HG03280 (cell line): ENCODE measurements around the gene DCAF10.
"Not testable (repeated sequence)": the region's sequence is repeated elsewhere in the genome, so short reads cannot be mapped to it uniquely, and the experiment has no call there.

Source experiments
- ATAC-seq: cut with Tn5 transposase; IDR thresholded peaks from one replicate; pipeline ENCODE4 v1.9.1; 2021; ENCODE audit warnings: mild to moderate bottlenecking, moderate library complexity; ENCODE audit not compliant: unreplicated experiment

The DCAF10 gene

GRCh38 chr9:37906312-37907239 is 106.0 kb downstream of the DCAF10 start:
- no peak for ATAC-seq

DNA sequence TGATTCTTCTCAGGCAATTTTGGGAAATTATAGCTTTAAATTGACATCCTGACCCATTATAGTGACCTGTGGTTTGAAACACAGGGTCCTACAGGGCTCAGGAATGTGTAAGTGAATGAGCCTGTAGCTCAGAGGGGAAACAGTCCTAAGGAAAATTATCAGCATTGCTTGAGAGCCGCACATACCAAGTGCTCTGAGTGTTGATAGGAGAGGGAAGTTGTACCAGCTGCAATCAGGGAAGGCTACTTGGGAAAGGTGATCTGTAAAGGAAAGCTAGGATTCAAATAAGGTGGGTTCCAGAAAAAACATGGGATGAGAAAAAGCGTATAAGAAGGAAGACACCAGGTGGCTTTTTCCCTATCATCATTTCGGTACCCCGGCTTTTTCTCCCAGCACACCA is 107.7 kb downstream of the DCAF10 start:
- ATAC-seq: no peak

DNA sequence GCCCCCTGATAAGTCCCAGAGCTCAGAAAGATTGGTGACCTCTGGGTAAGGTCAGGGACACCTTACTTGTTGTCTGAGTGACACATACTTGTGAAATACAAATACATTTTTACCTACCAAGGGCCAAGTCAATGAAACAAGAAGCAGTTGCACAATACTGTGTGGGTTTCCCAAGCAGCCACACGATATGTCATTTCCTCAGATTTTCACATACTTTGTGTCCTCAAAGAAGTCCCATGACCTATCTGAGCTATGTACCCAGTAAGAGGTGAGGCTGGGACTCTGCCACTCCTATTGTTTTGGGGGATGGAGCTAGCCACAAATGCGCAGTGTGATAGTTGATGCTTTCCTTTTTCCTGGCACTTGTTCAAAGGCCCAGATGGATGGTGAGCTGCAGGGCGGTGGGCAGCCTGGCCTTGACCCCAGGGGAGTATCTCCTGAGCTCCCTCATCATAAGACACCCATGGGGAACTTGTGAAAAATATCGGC is 108.1 kb downstream of the DCAF10 start:
- no peak for ATAC-seq

DNA sequence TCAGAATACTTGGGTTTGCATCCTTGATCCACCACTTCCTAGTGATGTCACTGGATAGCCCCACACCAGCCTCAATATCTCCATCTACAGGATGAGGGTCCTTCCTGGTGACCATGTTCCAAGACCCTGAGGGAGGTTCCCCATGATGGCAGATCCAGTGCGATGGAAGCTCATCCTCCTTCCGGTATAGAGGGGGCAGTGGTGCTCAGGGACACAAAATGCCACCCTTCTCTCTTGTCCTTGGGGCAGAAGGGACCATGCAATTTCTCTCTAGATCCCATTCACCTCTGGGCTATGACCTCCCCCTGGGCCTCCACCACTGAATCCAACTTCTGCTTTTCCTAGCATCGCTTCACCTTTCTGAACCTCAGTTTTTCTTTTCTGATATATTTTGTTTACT is 108.7 kb downstream of the DCAF10 start:
- no peak for ATAC-seq

GRCh38 chr9:37909836-37910235 is 109.2 kb downstream of the DCAF10 start:
- not testable (repeated sequence) for ATAC-seq

GRCh38 chr9:37910271-37910670 is 109.7 kb downstream of the DCAF10 start:
- no peak for ATAC-seq

GRCh38 chr9:37911271-37911681 is 110.7 kb downstream of the DCAF10 start:
- ATAC-seq: no peak

DNA sequence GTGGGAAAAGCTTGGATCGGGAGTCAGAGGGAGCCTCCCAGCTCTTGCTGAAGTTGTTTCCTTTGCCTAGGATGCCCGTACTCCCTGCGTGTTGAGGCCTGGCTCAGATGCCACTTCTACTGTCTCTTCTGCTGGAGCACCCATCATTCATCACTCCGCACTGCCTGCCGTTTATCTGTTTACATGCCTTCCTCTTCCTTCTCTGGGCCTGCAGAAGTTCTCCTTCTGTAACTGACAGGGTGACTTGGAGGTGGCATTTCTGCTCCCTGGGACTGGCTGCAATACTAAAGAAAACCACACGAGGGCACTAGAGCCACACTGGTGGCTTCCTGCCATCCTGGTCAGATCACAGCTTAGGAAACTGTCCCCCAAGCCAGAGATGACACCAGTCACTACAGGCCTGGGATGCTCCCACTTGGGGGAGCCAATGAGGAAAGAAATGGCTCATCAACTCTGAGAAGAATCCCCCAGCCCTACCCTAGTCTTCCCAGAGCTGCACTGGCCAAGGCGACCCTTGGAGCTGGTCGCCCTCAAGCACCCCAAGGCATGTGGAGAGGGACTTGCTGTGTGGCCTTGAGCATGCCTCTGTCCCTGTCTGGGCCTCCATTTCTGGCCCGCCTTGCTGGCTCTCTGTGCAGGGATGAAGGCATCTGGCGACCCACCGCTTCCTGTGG is 113.0 kb downstream of the DCAF10 start:
- peak; percentile 66 for ATAC-seq

- ATAC-seq: no peak
These were observed 113.6 kb downstream of the DCAF10 start for GRCh38 chr9:37914154-37914551.

DNA sequence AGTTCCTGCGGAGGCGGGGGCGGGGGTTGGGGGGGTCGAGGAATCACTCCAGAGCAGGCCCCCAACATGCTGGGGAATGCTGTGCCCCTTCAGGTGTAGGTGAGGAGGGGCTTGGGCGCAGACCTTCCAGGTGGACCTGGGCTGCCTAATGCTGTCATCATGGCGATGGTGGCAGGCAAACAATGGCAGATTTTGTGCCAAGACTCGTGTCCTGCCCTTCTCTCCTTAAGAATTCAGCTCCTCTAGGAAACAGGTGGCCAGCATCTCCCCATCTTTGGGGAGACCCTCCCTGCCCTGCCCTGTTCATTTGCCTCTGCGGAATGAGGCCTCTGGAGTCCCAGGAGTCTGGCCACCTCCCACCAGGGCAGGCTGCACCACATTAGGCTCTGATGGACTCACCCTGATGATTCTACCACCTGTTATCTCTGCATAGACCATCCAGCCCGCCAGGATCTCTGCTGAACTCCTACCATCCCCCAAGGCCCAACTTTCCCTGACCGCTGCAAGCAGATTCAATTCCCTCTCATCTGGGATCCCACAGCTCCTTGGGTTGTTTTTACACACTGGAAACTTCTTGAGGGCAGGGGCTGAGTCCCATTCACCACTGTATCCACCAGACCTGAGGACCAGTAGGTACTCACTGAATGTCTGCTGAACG is 114.2 kb downstream of the DCAF10 start:
- no peak for ATAC-seq

GRCh38 chr9:37915911-37916470 is 115.4 kb downstream of the DCAF10 start:
- no peak for ATAC-seq

- no peak for ATAC-seq
These were observed 116.1 kb downstream of the DCAF10 start for GRCh38 chr9:37916471-37917312.
